HG02884 (cell line): ENCODE data around the gene GNB1L.

ENCODE experiments used
- ATAC-seq: cut with Tn5 transposase; IDR thresholded peaks from one replicate; pipeline ENCODE4 v1.9.1; 2021; ENCODE audit warnings: mild to moderate bottlenecking, moderate library complexity; ENCODE audit not compliant: unreplicated experiment

GNB1L gene

DNA sequence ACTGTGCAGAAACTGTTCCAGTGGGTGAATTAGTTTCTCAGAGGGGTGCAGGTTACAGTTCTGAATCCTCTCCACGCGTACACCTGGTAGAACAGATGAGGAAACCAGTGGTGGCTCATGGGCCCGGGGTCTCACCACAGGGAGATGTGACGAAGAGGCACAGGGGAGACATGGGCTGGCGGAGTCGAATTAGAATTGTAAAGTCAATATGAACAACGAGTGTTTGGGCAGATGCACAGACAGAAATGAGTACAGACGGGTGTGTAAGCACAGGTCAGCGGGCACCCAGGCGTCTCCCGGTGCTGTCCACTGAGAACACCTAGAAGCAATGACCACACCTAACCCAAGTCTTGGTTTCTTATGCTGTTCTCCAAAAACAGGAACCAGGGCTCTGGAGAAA lies 41.8 kb downstream of the GNB1L start:
- ATAC-seq, result no peak

DNA sequence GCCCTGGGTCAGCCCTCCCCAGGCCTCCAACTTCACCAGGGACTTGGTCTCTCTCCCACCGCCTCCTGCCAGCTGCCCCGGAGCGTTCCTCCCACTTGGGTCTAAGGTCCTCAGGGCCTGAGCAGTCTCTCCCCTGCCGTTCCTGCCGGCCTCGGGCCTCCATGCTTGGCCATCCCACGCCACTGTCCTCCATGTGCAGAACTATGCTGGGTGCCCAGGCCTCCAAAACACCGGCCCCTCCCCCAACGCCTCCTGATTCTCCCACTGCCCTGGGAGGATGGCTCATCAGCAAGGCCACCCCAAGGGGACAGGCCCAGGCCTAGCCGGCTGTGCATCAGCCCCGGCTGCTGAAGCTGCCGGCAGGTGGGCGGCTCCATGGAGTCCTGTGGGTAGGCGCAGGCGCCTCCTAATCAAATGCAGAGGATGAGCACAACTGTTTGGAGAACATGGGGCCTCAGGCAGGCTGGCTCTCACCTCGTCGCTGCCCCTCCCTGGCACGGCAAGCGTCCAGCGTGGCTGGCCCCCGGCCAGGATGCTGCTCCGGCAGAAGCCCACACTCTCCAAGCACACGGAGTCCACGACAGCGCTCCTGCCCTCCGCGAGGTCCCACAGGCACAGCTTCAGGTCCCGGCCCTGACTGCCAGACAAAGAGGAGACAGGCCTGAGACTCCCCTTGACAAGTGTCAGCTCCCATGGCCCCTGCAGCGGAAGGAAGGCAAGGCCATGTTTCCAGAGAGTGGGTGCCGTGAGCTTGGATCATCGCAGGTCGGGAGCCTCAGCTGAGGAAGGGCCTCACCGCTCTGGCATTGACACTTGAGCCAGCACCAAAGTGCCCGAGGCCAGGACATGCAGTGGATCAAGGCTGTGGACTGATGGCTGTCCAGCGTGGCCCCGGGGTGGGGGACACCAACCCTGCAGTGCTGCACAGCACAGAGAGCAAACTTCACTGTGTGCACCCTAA lies 42.6 kb downstream of the GNB1L start:
- no peak for ATAC-seq

DNA sequence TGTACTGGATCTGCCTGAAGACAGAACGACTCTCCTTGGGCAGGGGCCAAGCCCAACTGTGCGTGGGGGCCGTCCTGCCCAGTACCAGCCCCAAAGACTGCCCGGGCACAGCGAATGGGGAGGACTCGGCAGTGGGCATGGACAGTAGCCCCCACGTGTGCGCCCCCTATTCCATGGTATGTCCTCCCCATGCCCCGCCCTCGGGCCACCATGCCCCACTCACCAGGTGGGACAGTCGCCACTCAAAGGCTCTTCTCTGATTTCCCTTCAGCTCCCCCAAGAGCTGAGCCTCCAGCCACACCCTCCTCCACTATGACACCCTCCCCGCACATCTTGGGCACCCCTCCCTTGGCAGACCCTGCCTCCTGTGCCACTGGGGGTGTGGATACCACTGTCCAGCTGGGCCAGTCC lies 43.5 kb downstream of the GNB1L start:
- no peak for ATAC-seq

DNA sequence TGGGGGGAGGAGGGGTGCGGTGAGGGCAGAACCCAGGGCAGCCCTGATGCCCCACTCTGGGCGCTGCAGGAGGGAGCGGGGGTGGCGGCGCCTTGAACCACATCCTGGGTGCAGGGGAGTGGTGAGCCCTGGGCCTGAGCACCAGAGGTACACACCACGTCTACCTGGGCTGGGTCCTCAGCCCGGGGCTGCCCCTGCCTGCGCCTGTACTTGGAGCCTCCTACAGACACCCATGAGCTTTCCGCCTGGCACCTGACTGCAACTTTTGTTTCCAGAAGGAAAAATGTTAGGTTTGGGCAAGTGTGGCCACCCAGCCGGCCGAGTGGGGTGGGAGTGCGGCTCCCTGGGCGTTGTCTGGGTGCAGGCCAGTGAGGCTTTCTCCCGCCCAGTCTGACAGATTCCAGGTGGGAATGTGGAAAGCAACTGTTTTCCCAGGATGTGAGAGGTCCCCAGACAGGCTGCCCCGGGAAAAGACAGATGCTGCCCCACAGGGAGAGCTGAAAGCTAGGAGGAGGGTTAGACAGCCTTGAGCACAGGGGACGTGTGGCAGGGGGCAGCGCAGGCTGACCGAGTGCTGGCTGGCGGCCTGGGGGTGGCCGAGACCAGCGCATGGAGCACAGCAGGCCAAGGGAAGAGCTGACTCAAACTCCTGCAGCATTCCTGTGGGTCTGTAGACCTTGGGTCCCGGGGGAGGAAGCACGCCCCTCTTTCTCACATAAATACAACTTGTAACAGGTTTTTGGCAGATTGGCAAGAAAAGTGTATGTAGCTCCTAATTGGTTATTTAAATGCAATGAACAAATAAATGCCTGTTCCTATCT lies 44.1 kb downstream of the GNB1L start:
- ATAC-seq, result no peak

DNA sequence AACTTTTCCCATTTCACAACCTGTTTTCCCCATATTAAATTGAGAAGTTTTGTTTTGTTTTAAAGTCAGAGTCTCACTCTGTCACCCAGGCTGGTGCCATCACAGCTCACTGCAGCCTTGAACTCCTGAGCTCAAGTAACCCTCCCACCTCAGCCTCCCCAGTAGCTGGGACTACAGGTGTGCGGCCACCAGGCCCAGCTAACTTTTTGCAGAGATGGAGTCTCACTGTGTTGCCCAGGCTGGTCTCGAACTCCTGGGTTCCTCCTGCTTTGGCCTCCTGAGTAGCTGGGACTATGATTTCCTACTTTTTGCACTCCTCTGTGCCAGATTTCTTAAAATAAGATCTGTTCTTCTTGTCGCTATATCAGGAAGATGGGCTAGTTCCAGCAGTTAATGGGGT lies 44.9 kb downstream of the GNB1L start:
- no peak for ATAC-seq

DNA sequence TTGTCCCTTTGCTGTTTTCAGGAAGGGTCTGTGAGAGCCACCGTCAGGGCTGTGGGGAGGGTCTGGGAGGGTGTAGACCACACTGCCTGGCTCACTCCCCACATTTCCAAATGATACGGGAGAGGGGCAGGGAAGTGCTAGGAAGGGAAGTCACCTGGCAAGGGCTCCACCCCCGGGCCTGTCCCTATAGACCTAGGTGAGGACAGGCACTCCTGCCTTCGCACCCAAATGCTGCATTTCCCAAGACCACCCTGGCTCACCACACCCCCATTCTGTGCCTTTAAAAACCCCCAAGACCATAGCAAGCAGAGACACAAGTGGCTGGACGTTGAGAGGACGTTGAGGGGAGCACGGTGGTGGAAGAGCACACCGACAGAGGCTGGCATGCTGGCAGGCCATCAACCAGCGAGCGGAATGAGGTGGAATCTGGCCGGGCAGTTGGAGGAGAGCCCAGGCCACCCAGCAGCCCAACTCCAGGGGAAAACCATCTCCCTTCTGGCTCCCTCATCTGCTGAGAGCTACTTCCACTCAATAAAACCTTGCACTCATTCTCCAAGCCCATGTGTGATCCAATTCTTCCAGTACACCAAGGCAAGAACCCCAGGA lies 45.7 kb downstream of the GNB1L start:
- ATAC-seq, result no peak

DNA sequence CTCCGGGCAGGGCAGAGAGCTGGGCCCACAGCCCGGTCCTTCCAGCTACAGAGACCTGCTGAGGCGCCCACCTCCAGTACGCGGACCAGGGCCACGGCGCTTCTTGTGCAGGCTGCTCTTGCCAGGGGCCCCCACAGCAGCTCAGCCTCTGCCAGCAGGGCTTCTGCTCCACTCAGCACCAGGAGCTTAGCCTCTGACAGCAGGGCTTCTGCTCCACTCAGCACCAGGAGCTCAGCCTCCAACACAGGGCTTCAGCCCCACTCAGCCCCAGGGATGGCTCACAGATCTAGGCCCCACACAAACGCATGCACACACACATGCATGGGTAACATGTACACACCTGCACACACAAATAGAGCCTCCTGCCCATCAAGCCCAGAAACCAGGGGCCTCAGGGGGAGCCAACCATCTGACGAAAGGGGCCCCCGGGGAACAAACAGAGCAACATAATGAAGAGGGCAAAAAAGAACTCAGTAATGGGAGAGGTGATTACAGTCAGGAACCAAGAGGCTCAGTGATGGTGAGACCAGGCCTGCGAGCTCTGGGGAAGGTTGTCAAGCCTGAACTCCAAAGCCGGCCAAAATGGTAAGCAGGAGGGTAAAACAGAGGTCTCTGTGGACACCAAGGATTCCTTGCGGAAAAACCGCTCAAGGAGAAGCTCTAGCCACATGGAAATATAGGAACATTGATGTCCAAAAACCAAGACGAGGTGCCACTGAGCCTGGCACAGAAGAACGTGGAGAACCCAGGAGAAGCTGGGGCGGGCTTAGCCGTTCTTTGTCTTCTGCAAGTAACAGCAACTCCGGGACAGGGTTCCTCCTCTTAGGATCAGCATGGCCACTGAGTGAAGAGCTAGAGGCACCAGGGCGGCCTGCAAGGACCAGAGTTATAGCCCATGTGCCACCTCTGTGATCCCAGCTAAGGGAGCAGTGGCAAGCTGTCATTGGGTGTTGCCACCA lies 46.5 kb downstream of the GNB1L start:
- no peak for ATAC-seq

DNA sequence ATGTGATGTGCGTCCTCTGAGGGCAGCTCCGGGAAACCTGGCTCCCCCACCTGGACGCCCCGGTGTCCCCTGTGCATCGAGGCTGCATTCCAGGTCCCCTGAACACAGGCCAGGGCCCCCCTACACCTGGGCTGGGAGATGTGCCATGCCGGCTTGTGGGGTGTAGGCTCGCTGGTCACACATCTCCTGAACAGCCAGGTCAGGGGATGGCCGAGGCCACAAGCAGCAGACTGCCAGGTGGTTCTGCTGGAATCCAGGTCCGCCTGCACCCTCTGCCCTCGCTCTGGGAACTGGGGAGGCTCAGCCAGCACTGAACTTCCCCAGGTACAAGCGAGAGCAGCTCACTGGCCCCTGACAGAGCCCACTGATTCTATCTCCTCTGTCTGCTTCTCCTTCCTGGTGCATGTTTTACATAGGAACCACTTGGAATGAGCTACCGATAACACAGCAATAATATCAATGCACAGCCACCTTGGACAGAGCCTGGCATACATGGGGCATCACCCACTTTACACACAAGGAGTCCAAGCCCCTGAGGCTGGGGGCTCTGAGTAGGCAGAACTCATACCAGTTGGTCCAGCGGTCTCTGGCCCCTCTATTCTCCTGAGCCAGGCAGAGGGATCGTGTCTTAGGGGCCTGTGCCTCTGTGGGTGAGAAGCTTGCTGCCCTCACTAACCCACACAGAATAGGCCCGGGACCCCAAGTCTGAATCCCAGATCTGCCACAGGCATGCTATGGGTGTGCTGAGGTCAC lies 47.3 kb downstream of the GNB1L start:
- ATAC-seq, result no peak

DNA sequence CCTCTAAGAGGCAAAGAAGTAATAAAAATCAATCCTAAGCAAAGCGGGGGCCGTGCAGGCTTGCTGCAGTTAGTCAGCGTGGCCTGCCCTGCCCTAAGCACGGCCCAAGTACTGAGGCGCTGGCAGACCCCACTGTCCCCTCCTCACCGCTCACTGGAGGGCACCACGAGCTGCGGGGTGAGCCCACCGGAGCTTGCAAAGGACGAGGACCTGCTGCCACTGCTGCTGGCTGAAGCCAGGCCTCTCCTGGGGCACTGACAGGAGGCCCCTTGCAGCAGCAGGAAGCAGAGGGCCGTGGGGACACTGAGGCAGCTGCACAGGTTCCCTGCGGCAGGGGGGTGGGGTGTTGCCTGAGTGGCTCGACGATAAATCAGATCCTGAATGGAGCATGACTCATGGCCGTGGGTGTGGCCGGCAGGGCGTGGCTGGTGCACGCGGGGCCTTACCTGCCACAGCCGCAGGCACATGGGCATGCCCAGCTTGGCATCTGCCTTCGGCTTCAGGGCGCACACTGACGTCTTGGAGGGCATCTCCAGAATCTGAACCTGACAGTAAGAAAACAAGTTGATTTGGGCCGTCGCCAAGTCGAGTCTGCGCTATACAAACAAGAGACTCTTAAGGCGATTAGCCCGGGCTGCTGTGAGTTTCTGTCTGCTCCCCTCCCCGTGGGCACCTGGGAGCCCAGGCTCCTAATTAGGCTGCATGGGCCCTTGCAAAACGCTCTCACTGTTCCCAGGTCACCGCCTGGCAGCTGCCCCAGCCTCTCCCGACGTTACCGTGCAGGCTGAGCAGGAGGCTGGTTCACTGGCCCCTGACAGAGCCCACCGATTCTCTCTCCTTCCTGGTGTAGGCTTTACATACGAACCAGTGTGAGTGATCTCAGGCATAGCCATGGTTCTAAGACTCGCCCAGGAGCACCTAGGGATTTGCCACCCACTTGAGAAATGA lies 48.2 kb downstream of the GNB1L start:
- ATAC-seq, result no peak

DNA sequence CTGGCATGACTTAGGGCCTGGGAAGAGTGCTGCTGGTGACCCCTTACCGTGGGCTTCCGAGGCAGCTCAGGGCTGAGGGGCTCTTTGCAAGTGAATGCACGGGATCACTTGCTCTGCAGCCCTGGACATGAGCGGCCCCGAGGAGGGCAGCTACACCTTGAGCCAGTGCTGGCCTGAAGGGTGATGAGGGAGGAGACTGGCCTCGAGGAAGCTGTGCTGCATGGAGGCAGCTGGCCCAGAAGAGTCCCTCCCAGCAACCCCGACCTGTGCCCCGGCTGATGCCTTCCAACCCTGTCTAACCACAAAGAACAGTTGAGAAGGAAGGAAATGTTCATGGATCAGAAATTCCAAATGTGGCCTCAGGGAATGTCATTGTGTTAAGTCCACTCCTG lies 48.9 kb downstream of the GNB1L start:
- no peak for ATAC-seq

DNA sequence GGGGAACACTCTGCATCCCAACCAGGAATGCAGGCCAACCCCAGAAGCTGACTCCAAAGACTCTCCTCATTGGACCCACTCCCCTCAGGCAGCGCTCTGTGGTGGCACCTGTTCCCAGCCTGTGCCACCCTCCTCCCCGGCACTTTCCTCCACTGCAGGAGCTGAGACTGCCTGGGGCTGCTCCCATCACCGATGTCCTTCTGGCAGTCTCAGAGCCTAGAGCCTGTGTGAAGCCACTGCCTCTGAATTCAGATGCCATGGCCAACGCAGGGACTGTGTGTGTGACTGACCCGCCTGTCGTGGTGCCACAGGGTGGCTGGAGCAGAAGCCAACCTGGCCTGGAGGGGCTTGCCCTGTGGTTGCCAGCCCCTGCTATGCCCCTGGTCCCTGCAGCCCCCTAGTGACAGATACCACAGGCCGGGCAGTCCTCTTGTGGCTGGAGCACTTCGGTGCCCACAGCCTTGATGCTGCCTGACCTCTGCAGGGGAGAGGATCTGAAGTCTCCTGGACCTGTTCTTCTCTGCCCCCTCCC lies 50.9 kb downstream of the GNB1L start:
- ATAC-seq, result no peak

DNA sequence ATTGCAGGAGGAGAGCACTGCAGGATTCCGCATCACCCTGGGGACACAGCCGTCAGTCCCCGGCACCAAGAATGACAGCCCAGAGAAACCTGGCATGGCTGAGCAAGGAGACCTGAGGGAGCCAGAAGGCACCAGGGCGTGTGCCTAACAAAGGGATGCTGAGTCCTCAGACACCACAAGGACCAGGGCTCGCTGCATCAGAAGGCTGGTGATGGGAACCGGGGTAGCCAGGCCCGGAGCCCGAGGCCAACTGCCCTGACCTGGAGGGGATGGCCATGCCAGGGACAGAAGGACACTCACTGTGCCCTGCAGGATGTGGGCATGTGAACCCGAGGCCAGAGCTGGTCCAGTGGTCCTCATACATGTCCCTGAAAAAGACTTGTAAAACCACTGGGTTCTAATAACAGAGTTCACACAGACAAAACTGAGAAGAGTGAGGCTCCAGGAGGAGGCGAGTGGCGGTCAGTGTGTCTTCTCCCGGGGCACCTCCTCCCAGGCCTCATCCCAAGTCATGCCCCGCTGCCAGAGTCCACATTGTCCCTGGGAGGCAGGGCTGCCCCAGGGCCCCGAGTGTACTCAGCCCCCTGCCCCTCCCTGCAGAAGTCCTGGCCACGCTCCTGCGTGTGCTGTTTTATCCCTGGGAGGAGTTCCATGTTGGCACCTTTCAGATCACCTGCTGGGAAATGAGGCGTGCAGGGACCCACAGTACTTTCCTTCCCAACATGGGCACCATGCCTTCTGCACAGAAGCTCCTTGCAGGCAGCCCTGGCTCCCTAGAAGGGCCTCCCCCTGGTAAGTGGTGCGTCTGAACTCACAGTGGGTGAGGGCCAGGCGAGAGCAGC lies 51.6 kb downstream of the GNB1L start:
- no peak for ATAC-seq

DNA sequence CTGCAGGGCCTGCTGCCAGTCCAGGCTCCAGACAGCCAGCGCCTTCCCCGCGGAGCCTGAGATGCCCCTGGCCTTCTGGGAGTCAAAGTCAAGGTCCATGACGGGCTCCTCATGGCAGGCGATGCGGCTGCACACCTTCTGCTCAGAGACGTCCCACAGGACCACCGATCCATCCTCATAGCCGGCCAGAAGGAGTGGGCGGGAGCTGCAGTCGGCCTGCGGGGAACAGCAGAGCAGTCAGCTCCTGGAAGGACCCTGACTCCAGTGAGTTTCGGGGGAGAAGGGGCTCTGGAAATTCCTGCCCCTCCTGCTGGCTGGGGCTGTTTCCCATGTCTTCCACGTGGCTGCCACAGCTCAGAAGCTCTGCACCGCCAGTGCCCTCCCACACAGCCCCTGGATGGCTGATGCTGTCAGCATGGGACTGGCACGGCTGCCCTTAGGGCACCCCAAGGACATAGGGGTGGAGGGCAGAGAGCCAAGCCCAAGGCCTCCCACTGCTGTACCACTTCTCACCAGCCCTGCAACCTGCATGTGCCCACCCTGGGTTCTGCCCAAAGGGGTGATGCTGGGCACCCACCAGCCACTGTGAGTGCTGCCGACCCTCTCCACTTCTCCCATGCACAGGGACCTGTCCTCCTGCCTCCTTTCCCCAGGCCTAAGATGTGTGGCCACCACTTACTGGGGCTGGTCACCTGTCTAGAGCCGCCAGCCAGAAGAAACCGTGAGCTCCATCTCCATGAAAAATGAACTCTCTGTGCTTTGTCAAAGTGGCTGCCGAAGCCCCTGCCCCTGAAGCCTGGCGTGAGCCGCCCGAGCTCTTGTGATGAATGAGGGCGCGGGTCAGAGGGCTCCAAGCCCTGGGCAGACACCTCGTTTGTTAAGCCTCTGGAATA lies 52.4 kb downstream of the GNB1L start:
- ATAC-seq, result no peak

DNA sequence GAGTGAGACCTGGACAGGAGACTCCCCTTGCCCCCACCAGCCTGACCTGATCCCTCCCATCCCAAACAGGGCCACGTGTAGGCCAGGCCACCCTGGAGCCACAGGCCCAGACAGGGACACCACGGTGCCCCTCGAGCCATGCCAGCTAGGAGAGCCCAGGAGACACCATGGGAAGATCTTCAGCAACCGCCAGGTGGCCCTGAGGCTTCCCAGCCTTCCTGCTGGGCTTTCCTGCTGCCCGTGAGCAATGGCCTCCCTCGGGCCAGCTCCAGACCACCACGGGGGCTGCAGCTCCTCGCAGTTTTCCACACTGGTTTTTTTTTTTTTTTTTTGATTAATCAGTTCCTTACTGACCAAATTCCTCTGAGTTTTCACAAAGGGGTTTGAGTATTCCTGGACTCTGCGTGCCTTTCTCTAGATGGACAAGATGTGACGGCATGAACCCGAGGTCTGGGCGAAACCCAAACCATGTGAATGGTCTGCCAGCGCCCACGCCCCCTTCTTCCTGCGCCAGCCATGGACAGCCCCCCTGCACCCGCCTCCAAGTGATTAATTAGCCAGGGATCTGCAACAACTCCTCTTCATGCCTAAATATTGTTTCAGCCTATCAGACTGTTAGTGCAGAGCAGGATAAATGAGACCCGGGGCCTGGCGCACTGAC lies 53.2 kb downstream of the GNB1L start:
- ATAC-seq, result no peak

DNA sequence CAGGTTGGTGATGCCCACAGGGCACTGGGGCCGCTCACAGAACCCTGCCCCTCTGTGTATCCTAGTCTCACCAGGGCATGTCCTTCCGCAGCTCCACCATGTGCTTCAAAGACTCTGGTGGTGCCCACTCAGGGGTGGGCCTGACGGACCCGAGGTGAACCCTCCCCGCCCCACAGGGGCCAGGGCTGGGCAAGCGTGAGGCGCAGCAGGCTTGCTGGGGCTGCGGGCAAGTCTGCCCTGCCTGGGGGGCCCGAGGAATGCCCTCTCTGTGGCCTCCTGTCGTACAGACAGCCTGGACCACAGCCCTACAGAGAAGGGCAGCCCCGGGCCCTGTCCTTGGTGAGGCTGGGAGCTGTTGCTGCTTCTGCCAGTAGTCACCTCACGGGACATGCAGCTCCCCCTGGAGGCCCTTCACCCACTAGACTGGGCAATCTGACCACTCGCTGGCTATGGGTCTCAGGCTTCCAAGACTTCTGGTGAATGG lies 53.9 kb downstream of the GNB1L start:
- ATAC-seq, result no peak

DNA sequence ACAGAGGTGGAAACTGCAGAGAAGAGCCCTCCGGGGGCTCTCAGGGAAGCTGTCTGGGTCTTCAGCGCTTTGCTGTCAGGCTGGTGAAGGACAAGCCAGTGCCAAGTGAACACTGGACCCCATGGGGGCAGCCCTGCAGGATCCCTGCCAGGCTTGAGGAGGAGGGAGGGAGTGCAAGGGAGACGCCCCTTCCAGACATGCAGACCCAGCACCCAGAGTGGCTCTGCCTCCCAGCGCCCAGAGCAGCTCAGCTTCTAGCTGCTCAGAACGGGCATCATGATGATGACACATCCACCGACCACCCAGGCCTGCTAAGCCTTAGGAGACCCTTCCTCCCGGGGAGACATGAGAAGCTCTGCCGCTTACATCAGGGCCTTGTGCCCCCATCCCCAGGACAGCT lies 54.4 kb downstream of the GNB1L start:
- no peak for ATAC-seq
